GM12878 (cell line): Measurements from ENCODE around the gene KRTAP9-1. TPM values are rescaled to one million over a fixed set of nuclear protein-coding genes. Genes with fewer than 3 reads are reported as not detected.

Experiments
- ATAC-seq: fragments of 200-7000 bp; cut with Tn5 transposase; 3 replicates; pipeline ENCODE4 v1.9.1; 2020; ENCODE audit warnings: mild to moderate bottlenecking, moderate library complexity
- BruUV-seq: library from RNA; stranded (reverse); fragments of 400-500 nt; replicated peaks from 2 replicates; lab custom pipeline; 2021; lab: Mats Ljungman, UMichigan
- CTCF ChIA-PET: fragments of 300-600 bp; sonication (Branson Sonifier 250); formaldehyde crosslinking; extraction: SDS; loops from one replicate; lab custom pipeline; 2021; ENCODE audit warnings: inconsistent platforms; lab: Yijun Ruan, JAX
- POLR2A ChIA-PET: fragments of 350-600 bp; formaldehyde crosslinking; extraction: SDS; loops from one replicate; lab custom pipeline; 2021; ENCODE audit warnings: inconsistent platforms; lab: Charles Lee
- RAD21 ChIA-PET: fragments of 300-600 bp; sonication (Branson Sonifier 250); formaldehyde crosslinking; loops from one replicate; lab custom pipeline; 2023; ENCODE audit warnings: antibody characterized with exemption; ENCODE audit not compliant: unreplicated experiment; lab: Charles Lee
- SMC1A ChIA-PET: fragments of 300-600 bp; sonication (Branson Sonifier 250); formaldehyde crosslinking; loops from one replicate; lab custom pipeline; 2023; ENCODE audit not compliant: unreplicated experiment, uncharacterized antibody; lab: Charles Lee
- DNase-seq: peaks from one replicate; pipeline ENCODE4 v3.0.0-alpha.2; 2011; ENCODE audit warnings: low read depth, low spot score
- FAIRE-seq: peaks from 3 replicates; lab custom pipeline; 2011; peaks lifted over from hg19 to GRCh38; lab: Jason Lieb, UNC
- H2AFZ ChIP-seq: 2 replicates; pipeline ENCODE4 v1.6.0; 2011; ENCODE audit warnings: low read depth, low read length, control low read depth; ENCODE audit not compliant: control insufficient read depth
- H3K27ac ChIP-seq: 2 replicates; pipeline ENCODE4 v1.5.1; 2011; ENCODE audit warnings: control low read depth; ENCODE audit not compliant: control insufficient read depth, insufficient read depth
- H3K27me3 ChIP-seq, 2 experiments: replicated peaks in 1 of 2; 2 replicates each; pipeline versions ENCODE4 v1.6.0 to v1.6.1; 2011; ENCODE audit warnings: low read length in 1 of 2; ENCODE audit not compliant: control insufficient read depth in 2 of 2, insufficient read depth in 2 of 2
- H3K36me3 ChIP-seq, 2 experiments: 2 replicates each; pipeline ENCODE4 v1.5.1; 2011; ENCODE audit warnings: low read length in 1 of 2; ENCODE audit not compliant: control insufficient read depth in 2 of 2, insufficient read depth in 2 of 2
- H3K4me1 ChIP-seq: 2 replicates; pipeline ENCODE4 v1.6.1; 2011; ENCODE audit warnings: mild to moderate bottlenecking, low read length, moderate library complexity, mixed read lengths; ENCODE audit not compliant: control insufficient read depth, insufficient read depth
- H3K4me2 ChIP-seq: 2 replicates; pipeline ENCODE4 v1.6.0; 2011; ENCODE audit warnings: control low read depth; ENCODE audit not compliant: control insufficient read depth, insufficient read depth
- H3K4me3 ChIP-seq: fragments of 200-600 bp; sonication (generic); 2 replicates; pipeline ENCODE4 v1.5.1; 2016
- H3K79me2 ChIP-seq: 2 replicates; pipeline ENCODE4 v1.6.0; 2011; ENCODE audit warnings: low read length; ENCODE audit not compliant: control insufficient read depth, insufficient read depth
- H3K9ac ChIP-seq: 2 replicates; pipeline ENCODE4 v1.8.0; 2011; ENCODE audit warnings: low read length, control low read depth, mixed read lengths; ENCODE audit not compliant: control insufficient read depth, insufficient read depth
- H3K9me3 ChIP-seq: replicated peaks from 3 replicates; pipeline ENCODE4 v1.5.1; 2011; ENCODE audit warnings: mild to moderate bottlenecking, low read length; ENCODE audit not compliant: control insufficient read depth, insufficient read depth
- H4K20me1 ChIP-seq: 2 replicates; pipeline ENCODE4 v1.6.0; 2011; ENCODE audit not compliant: control insufficient read depth, insufficient read depth
- ATF3 ChIP-seq: IDR thresholded peaks from 2 replicates; pipeline ENCODE4 v1.6.1; 2011; ENCODE audit warnings: low read depth, mild to moderate bottlenecking, low read length, moderate library complexity, borderline replicate concordance; ENCODE audit errors: extremely low read depth
- BACH1 ChIP-seq: fragments of 450-650 bp; IDR thresholded peaks from 2 replicates; pipeline ENCODE4 v1.6.1; 2017; ENCODE audit warnings: mild to moderate bottlenecking, borderline replicate concordance
- BCL11A ChIP-seq: IDR thresholded peaks from 2 replicates; pipeline ENCODE4 v1.6.1; 2011; ENCODE audit warnings: low read depth, low read length
- BCLAF1 ChIP-seq: fragments of 450-650 bp; IDR thresholded peaks from 2 replicates; pipeline ENCODE4 v1.6.1; 2017; ENCODE audit warnings: antibody characterized with exemption, mild to moderate bottlenecking, moderate library complexity
- EED ChIP-seq: sonication (generic); IDR thresholded peaks from 2 replicates; pipeline ENCODE4 v1.6.1; 2016; ENCODE audit warnings: antibody characterized with exemption, low read depth
- ETV6 ChIP-seq, 2 experiments: fragments of 450-650 bp in 1 of 2; IDR thresholded peaks in 1 of 2; conservative IDR thresholded peaks in 1 of 2; 2 replicates each; pipeline ENCODE4 v1.6.1; 2014; ENCODE audit warnings: antibody characterized with exemption in 1 of 2, borderline replicate concordance in 1 of 2, low read depth in 1 of 2, mild to moderate bottlenecking in 1 of 2, moderate library complexity in 1 of 2
- FOXM1 ChIP-seq: IDR thresholded peaks from 2 replicates; pipeline ENCODE4 v1.6.1; 2012; ENCODE audit warnings: low read depth, mild to moderate bottlenecking, inconsistent platforms, low read length, moderate library complexity
- HDGF ChIP-seq: fragments of 450-650 bp; IDR thresholded peaks from 2 replicates; pipeline ENCODE4 v1.6.1; 2016; ENCODE audit warnings: antibody characterized with exemption
- IRF4 ChIP-seq: IDR thresholded peaks from 2 replicates; pipeline ENCODE4 v1.6.1; 2011; ENCODE audit warnings: low read depth, low read length
- IRF5 ChIP-seq: fragments of 450-650 bp; IDR thresholded peaks from 2 replicates; pipeline ENCODE4 v1.6.1; 2017; ENCODE audit warnings: borderline replicate concordance
- KAT2A ChIP-seq: conservative IDR thresholded peaks from 2 replicates; pipeline ENCODE4 v1.6.1; 2011; ENCODE audit warnings: low read depth, low read length; ENCODE audit not compliant: control insufficient read depth
- MEF2B ChIP-seq: fragments of 450-650 bp; IDR thresholded peaks from 2 replicates; pipeline ENCODE4 v1.6.1; 2018; ENCODE audit warnings: mild to moderate bottlenecking, moderate library complexity; ENCODE audit not compliant: partially characterized antibody, poor library complexity, severe bottlenecking
- MYC ChIP-seq: IDR thresholded peaks from 2 replicates; pipeline ENCODE4 v1.6.1; 2011; ENCODE audit warnings: mild to moderate bottlenecking, low read length, moderate library complexity, inconsistent platforms; ENCODE audit not compliant: insufficient read depth, insufficient replicate concordance, insufficient read length, severe bottlenecking
- NR2C1 ChIP-seq: fragments of 450-650 bp; IDR thresholded peaks from 2 replicates; pipeline ENCODE4 v1.6.1; 2017; ENCODE audit warnings: antibody characterized with exemption, mild to moderate bottlenecking, moderate library complexity
- NRF1 ChIP-seq: conservative IDR thresholded peaks from 2 replicates; pipeline ENCODE4 v1.6.1; 2011; ENCODE audit warnings: mild to moderate bottlenecking, low read depth, low read length, improper control_type of control experiment
- RBBP5 ChIP-seq: fragments of 200-600 bp; sonication (generic); conservative IDR thresholded peaks from 2 replicates; pipeline ENCODE4 v1.6.1; 2016
- RFX5 ChIP-seq: IDR thresholded peaks from 2 replicates; pipeline ENCODE4 v1.6.1; 2011; ENCODE audit warnings: low read depth, low read length, improper control_type of control experiment
- SREBF2 ChIP-seq: IDR thresholded peaks from 2 replicates; pipeline ENCODE4 v1.6.1; 2012; ENCODE audit warnings: mild to moderate bottlenecking, low read length
- TCF12 ChIP-seq: IDR thresholded peaks from 2 replicates; pipeline ENCODE4 v1.6.1; 2011; ENCODE audit warnings: low read depth, mild to moderate bottlenecking, low read length
- ZNF274 ChIP-seq: IDR thresholded peaks from one replicate; pipeline ENCODE4 v1.8.0; 2011; ENCODE audit not compliant: insufficient read length, insufficient read depth
- in situ Hi-C: fragments of 300-500 bp; cut with MboI; formaldehyde crosslinking; loops from 9 replicates; pipeline ENCODE4 v1.14.3; 2018; ENCODE audit warnings: mixed read lengths
- intact Hi-C: fragments of 100-400 bp; cut with micrococcal nuclease; formaldehyde crosslinking; loops from one replicate; pipeline ENCODE4 v1.14.2; 2022; ENCODE audit not compliant: unreplicated experiment
- polyA plus RNA-seq, 11 experiments: library from polyadenylated mRNA; depleted of rRNA in 4 of 11; unstranded in 6 of 11; stranded (reverse) in 5 of 11; fragments of >200 nt; fragmentation: Nextera tagmentation in 4 of 11; fragmentation: Illumina TruSeq in 1 of 11; extraction: Ambion mirVana in 4 of 11; extraction: Trizol in 1 of 11; gene quantifications; 1 replicate in 1 of 11; 2 replicates in 10 of 11; pipeline versions ENCODE4 v1.2.1 to v1.2.3, GENCODE V29; 2011 to 2016; ENCODE audit warnings: inconsistent platforms in 2 of 11, missing spikeins in 2 of 11, low read depth in 1 of 11
- total RNA-seq, 4 experiments: library from RNA; depleted of rRNA in 3 of 4; stranded (reverse); fragments of >200 nt in 3 of 4; fragmentation: Illumina TruSeq in 1 of 4; extraction: Trizol in 1 of 4; gene quantifications; 2 replicates each; pipeline versions ENCODE4 v1.2.1 to v1.2.3, GENCODE V29; 2013 to 2021

Gene KRTAP9-1
- total and polyA plus RNA-seq, 10 of the 15 experiments (the other 5 are each of a cell fraction or from before 2014, with no cell fraction given), result not detected

- no peak for TF ChIP-seq ETV6 (conservative IDR thresholded peaks at IDR 0.05 in 1 of 2, IDR thresholded peaks at IDR 0.05 in 1 of 2; ENCODE audit: borderline replicate concordance in 1 of 2, low read depth in 1 of 2)
- TF ChIP-seq MEF2B, result no peak
- no peak for TF ChIP-seq NRF1
- no peak for TF ChIP-seq ZNF274
- TF ChIP-seq BCL11A, result no peak
- TF ChIP-seq EED, result no peak
- TF ChIP-seq ATF3, result no peak
- TF ChIP-seq NR2C1, result no peak
- TF ChIP-seq, all 136 proteins: peak for 0
Measured at GRCh38 chr17:41140360-41141131, 49.1 kb upstream of the KRTAP9-1 start, which contains the start of gene KRTAP4-6 (continued).

GRCh38 chr17:41141361-41141760 lies 48.3 kb upstream of the KRTAP9-1 start:
- ChIA-PET RAD21 (no interaction called here), SMC1A (no interaction called here), CTCF (interaction anchor here (0.6 kb wide), 1 partner anchor 465 kb away, joined by 3 read pairs; no protein-coding TSS in a partner anchor), POLR2A (no interaction called here)
- H3K4me2 ChIP-seq, result no peak overlapping the region
- no peaks in the 10 kb centered on the region for H3K27me3 ChIP-seq
- in situ Hi-C loops, result no loop called here
- H3K27ac ChIP-seq, result no peak overlapping the region
- no TSS peak for BruUV-seq
- H2AFZ ChIP-seq, result no peak overlapping the region
- H3K36me3 ChIP-seq, result no peaks in the 10 kb centered on the region
- H3K4me1 ChIP-seq, result no peaks in the 10 kb centered on the region
- DNase-seq (no peak), ATAC-seq (no peak), FAIRE-seq (no peak)
- no peaks in the 10 kb centered on the region; the same call in 1 of the 3 replicates for H3K9me3 ChIP-seq
- no peak overlapping the region for H3K9ac ChIP-seq
- intact Hi-C loops, result no loop called here
- H3K4me3 ChIP-seq, result no peak overlapping the region
- H3K79me2 ChIP-seq, result no peaks in the 10 kb centered on the region
- no peaks in the 10 kb centered on the region for H4K20me1 ChIP-seq
- TF ChIP-seq KAT2A, result no peak
- TF ChIP-seq RBBP5, result no peak
- TF ChIP-seq BCLAF1, result no peak
- TF ChIP-seq BACH1, result no peak
- TF ChIP-seq SREBF2, result no peak
- no peak for TF ChIP-seq IRF5
- TF ChIP-seq RFX5, result no peak
- TF ChIP-seq TCF12, result no peak
- no peak for TF ChIP-seq HDGF
- TF ChIP-seq MYC, result no peak
- no peak for TF ChIP-seq FOXM1
- no peak for TF ChIP-seq IRF4
